Fibroblast of skin of abdomen (primary cell): ENCODE data around the gene CREBBP.
A peak's percentile ranks its signal among the peaks of the same experiment; 100 is the strongest.

Source experiments
- DNase-seq: peaks from one replicate; pipeline ENCODE4 v3.0.0-alpha.2; 2013

CREBBP gene

GRCh38 chr16:3702082-3702481 lies 178.4 kb downstream of the CREBBP start:
- no peak for DNase-seq

- no peak for DNase-seq
These were observed 179.0 kb downstream of the CREBBP start for GRCh38 chr16:3701531-3701930.

DNA sequence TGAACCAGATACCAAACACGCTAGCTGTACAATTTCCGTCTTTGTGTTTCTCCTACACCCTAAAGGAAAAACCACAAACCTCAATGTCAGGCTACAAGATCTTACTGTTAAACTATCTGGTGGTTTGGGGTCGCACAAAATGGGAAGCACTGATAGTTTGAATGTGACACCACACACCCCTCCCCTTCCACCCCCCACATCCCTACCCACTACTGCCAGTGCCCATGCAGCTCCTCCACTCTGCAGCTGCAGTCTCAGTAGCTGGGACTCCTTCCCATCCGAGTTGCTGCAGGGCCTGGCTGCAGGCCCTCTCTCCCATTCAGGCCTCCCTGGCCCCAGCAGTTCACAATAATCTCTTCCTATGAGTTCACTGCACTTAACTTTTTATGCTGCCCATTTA lies 181.6 kb downstream of the CREBBP start:
- DNase-seq: no peak

GRCh38 chr16:3696425-3697218 lies 183.9 kb downstream of the CREBBP start:
- peak; percentile 71 for DNase-seq

DNA sequence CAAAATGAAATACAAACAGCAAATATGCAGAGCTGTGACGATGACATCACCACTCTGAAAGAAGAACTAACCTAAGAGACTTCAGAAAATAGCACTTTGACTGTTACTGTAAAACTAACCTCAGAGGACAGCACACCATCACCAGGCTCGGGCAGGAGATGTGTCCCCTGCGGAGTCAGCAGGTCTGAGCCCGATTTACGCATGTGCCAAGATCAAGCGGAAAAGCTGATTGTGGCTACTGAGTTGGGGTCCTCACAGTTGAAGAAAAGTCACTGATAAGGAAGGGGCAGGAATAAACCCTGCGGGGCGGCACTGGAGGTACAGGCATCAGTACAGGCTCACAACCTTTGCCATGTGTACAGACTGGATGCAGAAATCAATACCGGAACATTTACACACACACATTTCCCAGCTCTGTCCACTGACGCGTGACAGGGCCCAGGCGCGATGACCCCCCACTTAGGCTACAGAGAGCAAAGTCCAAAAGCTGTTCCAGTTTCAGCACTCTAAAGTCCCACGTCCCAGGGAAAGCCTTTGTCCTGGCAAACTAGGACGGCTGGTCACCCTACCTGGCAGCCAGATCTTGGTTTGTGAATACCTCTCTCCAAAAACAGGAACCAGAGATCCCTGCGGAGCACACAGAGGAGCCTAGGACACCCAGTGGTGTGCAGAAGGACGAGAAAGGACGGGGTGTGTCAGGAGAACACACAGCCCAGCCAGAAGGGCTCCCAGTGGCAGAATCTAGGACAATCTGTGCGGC lies 184.7 kb downstream of the CREBBP start:
- DNase-seq: no peak

GRCh38 chr16:3694051-3694450 lies 186.5 kb downstream of the CREBBP start:
- DNase-seq: no peak

GRCh38 chr16:3691761-3692160 lies 188.8 kb downstream of the CREBBP start:
- no peak for DNase-seq

DNA sequence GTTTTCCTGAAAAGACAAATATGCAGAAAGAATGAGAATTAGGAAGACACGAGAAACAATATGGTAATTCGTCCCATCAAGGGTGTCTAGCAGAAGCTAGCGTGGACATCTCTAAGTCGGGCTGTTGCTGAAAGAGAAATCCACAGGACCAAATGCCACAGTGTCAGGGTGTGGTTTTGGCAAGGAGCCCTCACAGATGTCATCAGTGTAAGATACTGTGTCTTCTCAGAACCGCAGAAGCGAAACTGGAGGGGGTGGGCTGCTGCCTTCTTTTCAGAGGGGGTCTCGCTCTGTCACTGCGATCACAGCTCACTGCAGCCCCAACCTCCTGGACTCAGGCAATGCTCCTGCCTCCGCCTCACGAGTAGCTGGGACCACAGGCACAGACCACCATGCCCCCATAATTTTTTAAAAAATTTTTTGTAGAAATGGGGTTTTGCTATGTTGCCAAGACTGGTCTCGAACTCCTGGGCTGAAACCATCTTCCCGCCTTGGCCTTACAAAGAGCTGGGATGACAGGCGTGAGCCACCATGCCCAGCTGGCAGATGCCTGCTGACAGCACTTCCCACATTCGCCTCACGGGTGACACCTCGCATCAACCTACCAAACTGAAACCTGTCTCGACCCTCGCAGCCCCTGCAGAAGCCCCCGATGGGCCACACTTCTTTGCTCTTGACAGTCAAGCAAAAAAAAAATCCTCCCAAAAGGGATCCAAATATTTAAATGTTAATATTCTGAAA lies 189.4 kb downstream of the CREBBP start:
- DNase-seq: peak; percentile 50

DNA sequence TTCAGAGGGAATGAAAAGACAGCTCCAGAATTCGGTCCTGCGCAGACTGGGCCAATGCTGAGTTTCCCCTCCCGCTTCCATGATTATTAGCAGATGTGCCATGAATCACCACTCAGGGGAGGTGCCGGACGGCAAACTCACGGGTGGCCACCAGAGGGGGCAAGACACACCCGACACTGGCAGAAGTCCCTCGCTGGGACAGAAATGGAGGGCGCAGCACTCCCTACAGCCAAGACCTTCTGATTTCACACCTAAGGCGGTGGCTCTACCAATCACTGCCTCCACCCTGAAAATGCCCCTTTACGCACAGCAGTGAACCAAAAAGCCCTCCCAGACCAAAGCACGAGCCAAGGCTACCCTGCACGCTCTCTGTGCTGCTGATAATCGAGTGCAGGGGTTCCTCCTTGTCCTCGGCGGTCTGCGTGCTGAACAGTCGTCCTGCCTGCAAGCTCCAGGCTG lies 190.0 kb downstream of the CREBBP start:
- DNase-seq: peak; percentile 95

DNA sequence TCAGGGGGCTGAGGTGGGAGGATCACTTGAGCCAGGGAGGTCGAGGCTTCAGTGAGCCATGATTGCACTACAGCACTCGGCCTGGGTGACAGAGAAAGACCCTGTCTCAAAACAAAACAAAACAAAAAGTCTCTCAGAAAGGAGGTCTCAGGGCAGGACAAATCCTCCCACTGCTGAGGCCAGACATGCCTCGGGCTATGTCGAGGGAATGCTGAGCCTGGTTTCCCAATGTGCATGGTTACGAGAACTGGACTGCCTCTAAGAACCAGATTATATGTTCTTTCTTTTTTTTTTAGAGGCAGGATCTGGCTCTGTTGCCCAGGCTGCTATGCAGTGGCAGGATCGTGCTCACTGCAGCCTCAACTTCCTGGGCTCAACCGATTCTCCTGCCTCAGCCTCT lies 190.8 kb downstream of the CREBBP start:
- no peak for DNase-seq

GRCh38 chr16:3687792-3688191 lies 192.7 kb downstream of the CREBBP start:
- no peak for DNase-seq

DNA sequence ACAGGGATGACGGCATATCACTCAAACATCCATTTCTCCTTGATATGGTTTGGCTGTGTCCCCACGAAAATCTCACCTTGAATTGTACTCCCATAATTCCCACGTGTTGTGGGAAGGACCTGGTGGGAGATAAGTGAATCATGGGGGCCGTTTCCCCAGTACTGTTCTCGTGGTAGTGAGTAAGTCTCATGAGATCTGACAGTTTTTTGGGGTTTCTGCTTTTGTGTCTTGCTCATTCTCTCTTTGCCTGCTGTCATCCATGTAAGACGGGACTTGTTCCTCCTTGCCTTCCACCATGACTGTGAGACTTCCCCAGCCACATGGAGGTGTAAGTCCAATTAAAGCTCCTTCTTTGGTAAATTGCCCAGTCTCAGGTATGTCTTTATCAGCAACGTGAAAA lies 193.5 kb downstream of the CREBBP start:
- DNase-seq: no peak

- DNase-seq: no peak
These were observed 199.3 kb downstream of the CREBBP start for GRCh38 chr16:3681206-3681605.

DNA sequence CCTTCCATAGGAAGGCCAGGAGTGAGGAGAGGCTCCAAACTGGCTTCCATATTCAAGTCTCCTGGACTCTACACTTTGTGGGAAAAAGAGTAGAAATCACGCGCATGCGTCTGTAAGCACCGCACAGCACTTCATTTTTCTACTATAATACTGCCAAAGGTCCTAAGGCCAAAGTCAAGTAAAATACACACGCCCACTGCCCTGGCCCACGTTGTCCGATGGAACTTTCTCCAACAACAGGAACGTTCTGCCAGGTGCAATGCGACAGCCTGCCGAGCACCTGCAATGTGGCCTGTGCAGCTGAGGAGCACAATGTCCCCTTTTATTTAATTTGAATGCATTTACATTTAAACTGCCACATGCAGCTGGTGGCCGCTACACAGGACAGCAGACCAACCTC lies 202.5 kb downstream of the CREBBP start:
- no peak for DNase-seq

- DNase-seq: no peak
These were observed 204.8 kb downstream of the CREBBP start for GRCh38 chr16:3675601-3676130.
